OCI-LY1 (cell line): ENCODE measurements around the gene RIPK4.

Experiments used
- H2AFZ ChIP-seq: fragments of 200-600 bp; sonication (generic), shearing (Covaris generic); 2 replicates; pipeline ENCODE4 v1.6.0; 2014; ENCODE audit warnings: antibody characterized with exemption, mild to moderate bottlenecking, low read length
- H3F3A ChIP-seq: fragments of 200-600 bp; sonication (generic), shearing (Covaris generic); 2 replicates; pipeline ENCODE4 v1.6.0; 2014; ENCODE audit warnings: mild to moderate bottlenecking, antibody characterized with exemption, low read length, moderate library complexity; ENCODE audit not compliant: insufficient read depth
- H3K27ac ChIP-seq: fragments of 200-600 bp; sonication (generic); 2 replicates; pipeline ENCODE4 v1.5.1; 2014; ENCODE audit warnings: low read length, mixed run types, mild to moderate bottlenecking, low read depth; ENCODE audit not compliant: poor library complexity, severe bottlenecking
- H3K27me3 ChIP-seq: fragments of 200-600 bp; sonication (generic); 2 replicates; pipeline ENCODE4 v1.6.0; 2014; ENCODE audit warnings: antibody characterized with exemption, mild to moderate bottlenecking, low read length, moderate library complexity; ENCODE audit not compliant: insufficient read depth
- H3K36me3 ChIP-seq: fragments of 200-600 bp; sonication (generic); 2 replicates; pipeline ENCODE4 v1.6.1; 2014; ENCODE audit warnings: mild to moderate bottlenecking, antibody characterized with exemption, low read length, moderate library complexity, mixed read lengths; ENCODE audit not compliant: insufficient read depth
- H3K4me1 ChIP-seq: fragments of 200-600 bp; sonication (generic); 2 replicates; pipeline ENCODE4 v1.5.1; 2014; ENCODE audit warnings: mild to moderate bottlenecking, low read length, moderate library complexity; ENCODE audit not compliant: insufficient read depth, severe bottlenecking
- H3K4me2 ChIP-seq: fragments of 200-600 bp; sonication (generic), shearing (Covaris generic); 2 replicates; pipeline ENCODE4 v1.6.1; 2014; ENCODE audit warnings: low read length
- H3K4me3 ChIP-seq: fragments of 200-600 bp; sonication (generic); 2 replicates; pipeline ENCODE4 v1.5.1; 2014; ENCODE audit warnings: low read length, low read depth, mild to moderate bottlenecking, mixed read lengths; ENCODE audit not compliant: poor library complexity, severe bottlenecking
- H3K79me2 ChIP-seq: fragments of 200-600 bp; shearing (Covaris generic); 2 replicates; pipeline ENCODE4 v1.6.1; 2016; ENCODE audit warnings: mixed run types, low read length, mixed read lengths; ENCODE audit not compliant: insufficient read depth
- H3K9ac ChIP-seq: fragments of 200-600 bp; sonication (generic), shearing (Covaris generic); 2 replicates; pipeline ENCODE4 v1.6.1; 2014; ENCODE audit warnings: mild to moderate bottlenecking, low read length, mixed read lengths
- H3K9me2 ChIP-seq: fragments of 200-600 bp; sonication (generic), shearing (Covaris generic); 2 replicates; pipeline ENCODE4 v1.6.1; 2014; ENCODE audit warnings: low read depth, mild to moderate bottlenecking, low read length, mixed read lengths
- H3K9me3 ChIP-seq: fragments of 200-600 bp; shearing (Covaris generic); 2 replicates; pipeline ENCODE4 v1.6.1; 2014; ENCODE audit warnings: low read length, mixed read lengths
- H4K20me1 ChIP-seq: fragments of 200-600 bp; sonication (generic), shearing (Covaris generic); 2 replicates; pipeline ENCODE4 v1.6.0; 2016; ENCODE audit warnings: mild to moderate bottlenecking, low read length; ENCODE audit not compliant: insufficient read depth
- CTCF ChIP-seq: fragments of 200-600 bp; sonication (generic), shearing (Covaris generic); IDR thresholded peaks from 2 replicates; pipeline ENCODE4 v1.5.1; 2017; ENCODE audit warnings: mild to moderate bottlenecking, antibody characterized with exemption, low read length, moderate library complexity, mixed read lengths
- EZH2 ChIP-seq: fragments of 200-600 bp; sonication (generic), shearing (Covaris generic); IDR thresholded peaks from 2 replicates; pipeline ENCODE4 v1.8.0; 2017; ENCODE audit warnings: borderline replicate concordance, mixed run types, mild to moderate bottlenecking, antibody characterized with exemption, low read length, moderate library complexity, mixed read lengths

Gene RIPK4

GRCh38 chr21:41798326-41798725 lies 31.5 kb upstream of the RIPK4 start:
- TF ChIP-seq EZH2 (no peak), CTCF (no peak)
- H3K9me3 ChIP-seq, result no peaks in the 10 kb centered on the region
- H4K20me1 ChIP-seq, result no peaks in the 10 kb centered on the region
- peaks cover 65% of the 10 kb centered on the region for H3K36me3 ChIP-seq
- H3F3A ChIP-seq, result no peaks in the 10 kb centered on the region
- no peaks in the 10 kb centered on the region for H3K9me2 ChIP-seq
- no peak overlapping the region for H3K4me3 ChIP-seq
- no peak overlapping the region for H3K27ac ChIP-seq
- H2AFZ ChIP-seq, result no peak overlapping the region
- H3K79me2 ChIP-seq, result no peaks in the 10 kb centered on the region
- H3K27me3 ChIP-seq, result no peaks in the 10 kb centered on the region
- H3K4me2 ChIP-seq, result no peak overlapping the region
- H3K4me1 ChIP-seq, result no peaks in the 10 kb centered on the region
- H3K9ac ChIP-seq, result no peak overlapping the region

GRCh38 chr21:41796476-41797080 lies 29.7 kb upstream of the RIPK4 start:
- H3K9me3 ChIP-seq, result peaks cover 9% of the 10 kb centered on the region
- no peak overlapping the region for H3K27ac ChIP-seq
- H3K27me3 ChIP-seq, result no peaks in the 10 kb centered on the region
- H3K4me2 ChIP-seq, result no peak overlapping the region
- no peak overlapping the region for H3K9ac ChIP-seq
- H3K4me3 ChIP-seq, result no peak overlapping the region
- no peaks in the 10 kb centered on the region for H3K4me1 ChIP-seq
- TF ChIP-seq CTCF (no peak), EZH2 (no peak)
- no peak overlapping the region for H2AFZ ChIP-seq
- H3K36me3 ChIP-seq, result peaks cover 48% of the 10 kb centered on the region
- no peaks in the 10 kb centered on the region for H4K20me1 ChIP-seq
- no peaks in the 10 kb centered on the region for H3F3A ChIP-seq
- no peaks in the 10 kb centered on the region for H3K79me2 ChIP-seq
- H3K9me2 ChIP-seq, result no peaks in the 10 kb centered on the region

- TF ChIP-seq EZH2 (no peak), CTCF (no peak)
- Histone ChIP-seq H3K36me3 (peaks cover 39% of the 10 kb centered on the region), H3K4me2 (no peak overlapping the region), H3K4me3 (no peak overlapping the region), H3K79me2 (no peaks in the 10 kb centered on the region), H3K9ac (no peak overlapping the region), H3K27ac (no peak overlapping the region), H3K4me1 (no peaks in the 10 kb centered on the region), H2AFZ (no peak overlapping the region), H3K9me3 (peaks cover 9% of the 10 kb centered on the region), H3F3A (no peaks in the 10 kb centered on the region), H3K9me2 (no peaks in the 10 kb centered on the region), H4K20me1 (no peaks in the 10 kb centered on the region), H3K27me3 (no peaks in the 10 kb centered on the region)
These were observed 28.9 kb upstream of the RIPK4 start for GRCh38 chr21:41795726-41796125.
